HG03108 (cell line): Measurements from ENCODE around the gene HBE1.

ENCODE experiments used
- ATAC-seq: cut with Tn5 transposase; IDR thresholded peaks from one replicate; pipeline ENCODE4 v1.9.1; 2021; ENCODE audit warnings: moderate library complexity; ENCODE audit not compliant: unreplicated experiment

The HBE1 gene

DNA sequence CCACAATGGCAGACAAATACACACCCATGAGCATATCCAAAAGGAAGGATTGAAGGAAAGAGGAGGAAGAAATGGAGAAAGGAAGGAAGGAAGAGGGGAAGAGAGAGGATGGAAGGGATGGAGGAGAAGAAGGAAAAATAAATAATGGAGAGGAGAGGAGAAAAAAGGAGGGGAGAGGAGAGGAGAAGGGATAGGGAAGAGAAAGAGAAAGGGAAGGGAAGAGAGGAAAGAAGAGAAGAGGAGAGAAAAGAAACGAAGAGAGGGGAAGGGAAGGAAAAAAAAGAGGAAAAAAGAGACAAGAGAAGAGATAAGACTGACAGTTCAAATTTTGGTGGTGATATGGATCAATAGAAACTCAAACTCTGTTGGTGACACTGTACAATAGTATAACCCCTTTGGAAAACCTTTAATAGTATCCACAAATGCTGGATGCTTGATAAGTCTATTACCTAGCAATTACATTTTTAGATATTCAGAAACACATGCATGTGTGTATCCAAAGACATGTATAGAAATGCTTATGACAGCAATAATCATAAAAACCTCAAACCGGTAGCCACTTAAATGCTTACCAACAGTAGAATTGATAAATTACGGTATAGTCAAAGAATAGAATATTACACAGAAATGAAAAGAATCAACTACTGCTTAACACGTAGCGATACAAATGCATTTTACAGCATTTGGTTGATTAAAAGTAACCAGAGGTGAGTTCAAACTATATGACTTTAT, 34.2 kb downstream of the HBE1 start:
- ATAC-seq: no peak

DNA sequence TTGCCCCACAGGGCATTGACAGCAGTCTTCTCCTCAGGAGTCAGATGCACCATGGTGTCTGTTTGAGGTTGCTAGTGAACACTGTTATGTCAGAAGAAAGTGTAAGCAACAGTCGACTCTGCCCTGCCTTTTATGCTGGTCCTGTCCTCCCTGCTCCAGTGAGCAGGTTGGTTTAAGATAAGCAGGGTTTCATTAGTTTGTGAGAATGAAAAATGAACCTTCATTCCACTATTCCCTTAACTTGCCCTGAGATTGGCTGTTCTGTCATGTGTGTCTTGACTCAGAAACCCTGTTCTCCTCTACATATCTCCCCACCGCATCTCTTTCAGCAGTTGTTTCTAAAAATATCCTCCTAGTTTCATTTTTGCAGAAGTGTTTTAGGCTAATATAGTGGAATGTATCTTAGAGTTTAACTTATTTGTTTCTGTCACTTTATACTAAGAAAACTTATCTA, 35.3 kb downstream of the HBE1 start, which contains the start of gene HBD:
Gene HBD, minus strand, starts transcription at position 103 of the 454 bp plus-strand sequence. Its CDS starts 50 bp downstream, at position 53.
- peak; percentile 78 for ATAC-seq

DNA sequence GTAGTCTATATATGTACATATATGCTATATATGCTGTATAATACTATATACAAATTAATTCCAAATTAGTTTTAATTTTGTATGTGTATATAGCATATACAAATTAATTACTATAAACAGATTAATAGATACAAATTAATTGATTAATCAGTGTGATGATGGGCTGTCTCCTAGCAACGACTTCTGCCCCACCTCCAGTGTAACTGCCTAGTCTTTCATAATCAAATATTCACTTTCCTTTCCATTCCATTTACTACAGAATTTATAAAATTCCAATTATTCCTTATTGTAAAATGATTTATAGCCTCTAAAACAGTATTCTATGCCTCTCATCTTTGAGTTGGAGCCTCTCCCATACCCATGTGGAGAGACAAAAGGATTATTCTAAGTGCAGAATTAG, 36.4 kb downstream of the HBE1 start:
- ATAC-seq: no peak

DNA sequence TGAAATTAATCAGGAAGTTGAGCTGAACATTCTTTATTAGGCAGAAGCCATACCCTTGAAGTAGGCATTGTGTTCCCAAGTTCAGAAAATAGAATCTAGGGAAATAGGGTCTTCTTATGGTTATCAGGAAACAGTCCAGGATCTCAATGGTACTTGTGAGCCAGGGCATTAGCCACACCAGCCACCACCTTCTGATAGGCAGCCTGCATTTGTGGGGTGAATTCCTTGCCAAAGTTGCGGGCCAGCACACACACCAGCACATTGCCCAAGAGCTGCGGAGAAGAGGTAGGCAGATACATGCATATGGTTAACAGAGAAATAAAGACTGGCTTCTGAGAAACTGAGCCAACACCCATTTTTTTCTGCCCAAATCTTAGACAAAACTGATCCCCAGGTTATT, 36.9 kb downstream of the HBE1 start:
- no peak for ATAC-seq

GRCh38 chr11:5232176-5232575, 37.6 kb downstream of the HBE1 start:
- no peak for ATAC-seq

DNA sequence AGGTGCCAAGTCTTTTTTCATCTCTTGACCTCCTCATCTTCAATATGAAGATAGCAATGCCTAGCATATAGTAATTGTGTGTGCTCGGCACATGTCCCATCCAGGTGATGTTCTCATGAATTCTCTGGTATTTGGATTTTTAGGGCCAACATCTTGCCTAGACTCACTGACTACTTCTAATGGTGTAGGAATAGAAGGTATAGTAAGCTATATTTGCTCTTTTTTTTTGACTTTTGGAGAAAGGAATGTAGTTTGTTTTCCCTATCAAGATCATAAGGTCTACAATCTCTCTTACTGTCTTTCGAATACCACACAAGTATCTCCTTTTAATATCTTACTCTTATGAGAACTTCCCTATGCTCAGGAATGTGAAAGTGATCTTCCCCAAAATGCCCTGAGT, 38.6 kb downstream of the HBE1 start:
- ATAC-seq: no peak

DNA sequence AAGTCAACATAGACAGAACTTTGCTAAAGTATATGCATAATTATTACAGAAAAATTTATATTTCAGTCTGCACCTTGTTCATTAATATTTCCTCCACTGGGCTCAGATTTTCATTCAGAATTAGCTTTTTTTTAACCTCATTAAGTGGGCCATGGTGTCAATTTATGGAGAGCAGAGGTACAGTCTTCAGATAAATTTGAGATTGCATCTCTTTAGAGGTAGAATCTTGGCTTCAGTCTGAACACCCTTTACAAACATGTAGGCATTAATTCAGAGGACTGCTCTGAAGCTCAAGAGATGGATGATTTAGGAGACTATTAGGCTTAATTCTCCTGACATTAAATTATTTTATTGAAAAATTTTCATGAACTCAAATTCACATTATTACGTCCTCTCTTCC, 39.5 kb downstream of the HBE1 start:
- ATAC-seq: no peak

GRCh38 chr11:5229796-5230195, 39.9 kb downstream of the HBE1 start:
- no peak for ATAC-seq

- ATAC-seq: no peak
These were observed 40.4 kb downstream of the HBE1 start for GRCh38 chr11:5229356-5229755.

DNA sequence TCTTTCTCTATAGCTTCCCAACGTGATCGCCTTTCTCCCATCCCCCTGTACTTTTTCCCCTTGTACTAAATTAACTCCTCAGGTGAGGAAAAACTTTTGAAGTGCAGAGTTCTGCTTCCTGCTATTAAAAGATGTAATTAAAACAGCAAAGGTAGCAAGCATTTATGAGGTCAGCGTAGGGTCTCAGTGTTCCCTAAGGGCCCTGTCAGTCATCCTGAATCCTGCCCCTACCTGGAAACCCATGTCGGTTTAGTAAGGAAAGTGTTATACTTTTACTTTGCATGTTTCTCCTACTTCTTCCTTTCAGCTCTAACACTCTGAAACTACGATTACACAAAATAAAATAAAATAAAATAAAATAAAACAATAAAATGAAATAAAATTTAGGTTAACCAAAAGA, 41.6 kb downstream of the HBE1 start:
- no peak for ATAC-seq

- no peak for ATAC-seq
These were observed 42.1 kb downstream of the HBE1 start for GRCh38 chr11:5227681-5228080.

GRCh38 chr11:5226732-5227310, 42.9 kb downstream of the HBE1 start, which contains the start of gene HBB:
HBB (minus strand) TSS chr11:5227071; CDS start chr11:5227021, 50 bp downstream.
- no peak for ATAC-seq

- ATAC-seq: no peak
These were observed 44.3 kb downstream of the HBE1 start for GRCh38 chr11:5225480-5225871.

GRCh38 chr11:5224538-5225479, 44.9 kb downstream of the HBE1 start:
- no peak for ATAC-seq

DNA sequence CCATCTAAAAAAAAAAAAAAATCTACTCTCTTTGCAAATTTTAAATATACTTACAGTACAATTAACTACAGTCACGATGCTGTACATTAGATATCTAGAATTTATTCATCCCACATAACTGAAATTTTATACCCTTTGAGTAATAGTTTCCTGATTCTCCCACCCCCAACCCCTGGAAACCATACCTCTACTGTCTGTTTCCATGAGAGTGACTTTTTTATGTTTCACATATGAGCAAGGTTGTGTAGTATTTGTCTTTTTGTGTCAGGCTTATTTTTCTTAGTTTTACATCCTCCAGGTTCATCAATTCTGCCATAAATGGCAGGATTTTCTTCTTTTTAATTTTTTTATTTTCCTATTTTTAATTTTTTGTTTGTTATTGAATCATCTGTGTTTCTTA, 46.1 kb downstream of the HBE1 start:
- ATAC-seq: no peak

DNA sequence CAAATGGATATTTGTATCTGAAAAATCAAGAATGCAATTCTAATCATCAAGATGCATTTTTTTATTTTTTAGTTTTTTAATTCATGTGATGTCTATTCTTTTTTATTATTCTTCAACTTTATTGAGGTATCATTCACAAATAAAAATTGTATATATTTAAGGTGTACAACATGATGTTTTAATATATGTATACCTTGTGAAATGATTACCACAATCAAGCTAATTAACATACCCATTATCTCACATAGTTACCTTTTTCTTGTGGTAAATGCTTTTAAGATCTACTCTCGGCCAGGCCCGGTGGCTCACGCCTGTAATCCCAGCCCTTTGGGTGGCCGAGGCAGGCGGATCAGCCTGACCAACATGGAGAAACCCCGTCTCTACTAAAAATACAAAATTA, 46.6 kb downstream of the HBE1 start:
- ATAC-seq: no peak
